GM19438 (cell line): ENCODE results near the gene ITCH.

Source experiments
- ATAC-seq: cut with Tn5 transposase; IDR thresholded peaks from one replicate; pipeline ENCODE4 v1.9.1; 2021; ENCODE audit warnings: low read depth; ENCODE audit not compliant: unreplicated experiment

ITCH gene

DNA sequence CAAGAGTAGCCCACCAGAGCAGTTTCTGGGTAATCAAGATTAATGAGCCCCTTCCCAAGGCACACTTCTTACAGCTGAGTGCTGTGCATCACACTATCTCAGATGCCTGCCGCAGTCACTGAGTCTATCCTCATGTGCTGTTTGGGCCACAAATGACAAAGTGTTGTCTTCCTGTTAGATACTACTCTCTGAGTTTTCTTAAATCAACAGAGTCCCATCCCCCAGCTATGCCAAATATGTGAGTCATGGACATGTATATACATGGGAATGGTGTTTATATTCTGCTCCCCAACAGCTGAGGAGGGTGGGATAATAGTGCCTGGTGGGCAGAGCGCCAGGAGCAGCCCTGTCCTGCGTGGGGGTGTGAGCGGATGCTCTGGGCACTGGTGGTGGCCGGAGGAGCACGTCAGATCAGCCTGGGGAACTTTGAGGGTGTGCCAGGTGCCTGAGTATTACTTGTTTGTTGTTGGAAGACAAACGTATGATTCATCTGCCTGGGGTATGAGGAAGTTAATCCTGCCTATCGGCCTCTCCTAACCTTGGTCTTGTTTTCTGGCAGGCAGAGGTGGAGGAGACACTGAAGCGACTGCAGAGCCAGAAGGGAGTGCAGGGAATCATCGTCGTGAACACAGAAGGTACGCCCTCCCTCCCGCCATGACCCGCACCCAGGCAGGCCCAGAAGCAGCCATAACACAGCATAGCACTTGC, 162.8 kb downstream of the ITCH start:
- ATAC-seq, result no peak

DNA sequence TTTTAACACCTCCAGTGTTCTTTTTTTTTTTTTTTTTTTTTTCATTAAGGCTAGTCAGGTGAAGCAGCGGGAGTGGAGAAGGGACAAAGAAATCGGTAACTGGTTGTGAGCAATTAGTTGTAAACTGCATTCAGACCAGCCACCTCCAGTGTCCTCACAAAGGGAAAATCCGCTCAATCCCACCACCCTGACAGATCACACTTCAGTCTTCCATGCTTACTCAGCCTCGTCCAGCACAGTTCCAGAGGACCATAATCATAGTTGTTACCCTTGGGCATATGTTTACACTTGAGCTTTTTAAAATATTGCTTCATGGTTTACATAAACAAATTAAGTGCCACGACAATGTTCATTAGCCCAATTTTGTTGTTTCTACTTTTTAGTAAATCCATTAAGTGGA, 163.4 kb downstream of the ITCH start:
- ATAC-seq, result no peak

DNA sequence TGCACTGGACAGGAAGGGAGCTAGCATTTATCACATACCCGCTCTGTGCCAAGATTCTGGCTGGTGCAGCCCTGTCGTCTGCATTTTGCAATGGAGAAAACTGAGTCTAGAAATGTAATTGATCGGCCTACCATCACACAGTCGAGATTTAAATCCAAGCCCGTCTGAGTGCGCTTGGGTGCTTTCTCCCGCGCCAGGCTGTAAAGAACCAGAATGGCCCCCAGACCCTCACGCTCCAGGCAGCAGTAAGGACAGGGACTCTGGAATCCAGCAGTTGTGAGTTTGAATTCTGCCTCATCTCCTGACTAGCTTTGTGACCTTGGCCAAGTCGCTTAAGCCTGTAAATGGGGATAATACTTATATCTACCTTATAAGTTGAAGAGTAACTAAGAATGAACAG, 163.9 kb downstream of the ITCH start:
- ATAC-seq, result no peak

DNA sequence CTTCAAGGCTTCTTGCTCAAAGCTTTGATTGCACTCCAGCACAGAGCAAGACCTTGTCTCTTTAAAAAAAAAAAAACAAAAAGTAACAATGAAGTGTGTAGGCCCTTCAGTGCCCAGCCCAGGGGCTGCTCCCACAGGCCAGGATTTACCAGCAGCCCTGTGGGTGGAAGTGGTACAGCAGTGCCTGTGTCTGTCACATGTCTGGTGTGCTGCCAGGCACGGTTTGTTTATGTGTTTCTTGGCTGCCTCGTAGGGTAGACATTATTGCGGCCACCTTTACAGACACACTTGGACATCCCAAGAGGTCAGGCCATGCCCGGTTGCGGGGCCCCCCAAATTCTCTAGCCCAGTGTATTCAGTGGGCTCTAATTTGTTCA, 165.8 kb downstream of the ITCH start:
- no peak for ATAC-seq

DNA sequence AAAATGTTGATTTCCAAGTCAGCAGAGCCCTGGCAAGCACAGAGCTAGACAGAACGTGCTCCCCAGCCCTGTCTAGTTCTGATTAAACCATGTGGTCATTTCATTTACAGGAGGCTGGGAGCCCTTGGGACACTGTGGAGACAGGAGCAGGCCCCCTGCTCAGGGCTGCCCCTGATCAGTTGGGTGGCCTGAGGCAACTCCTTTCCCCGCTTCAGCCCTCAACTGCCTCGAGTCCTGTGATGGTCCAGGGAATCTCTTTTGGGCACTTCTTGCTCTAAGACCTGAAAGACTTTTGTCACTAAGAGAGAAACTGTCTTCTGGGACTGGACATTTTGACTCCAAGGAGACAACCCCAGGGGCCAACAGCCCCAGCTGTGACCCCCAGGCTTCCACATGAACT, 166.7 kb downstream of the ITCH start:
- ATAC-seq, result no peak

DNA sequence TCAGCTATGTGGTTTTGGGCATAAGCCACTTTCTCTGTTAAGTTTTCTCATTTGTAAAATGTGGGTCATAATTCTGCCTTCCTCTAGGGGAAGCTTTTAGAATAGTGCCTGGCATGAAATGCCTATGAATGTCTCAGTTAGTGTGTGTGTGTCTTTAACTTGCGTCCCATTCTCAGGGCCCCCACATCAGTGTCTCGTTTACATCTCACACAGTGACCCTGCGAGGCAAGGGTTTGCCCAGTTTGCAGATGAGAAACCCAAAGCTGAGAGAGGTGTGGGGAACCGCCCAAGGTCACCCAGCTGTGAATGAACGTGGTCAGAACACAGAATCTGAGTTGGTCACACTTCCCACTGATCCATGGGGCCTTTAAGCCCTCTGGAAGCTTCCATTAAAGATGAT, 167.3 kb downstream of the ITCH start:
- no peak for ATAC-seq

DNA sequence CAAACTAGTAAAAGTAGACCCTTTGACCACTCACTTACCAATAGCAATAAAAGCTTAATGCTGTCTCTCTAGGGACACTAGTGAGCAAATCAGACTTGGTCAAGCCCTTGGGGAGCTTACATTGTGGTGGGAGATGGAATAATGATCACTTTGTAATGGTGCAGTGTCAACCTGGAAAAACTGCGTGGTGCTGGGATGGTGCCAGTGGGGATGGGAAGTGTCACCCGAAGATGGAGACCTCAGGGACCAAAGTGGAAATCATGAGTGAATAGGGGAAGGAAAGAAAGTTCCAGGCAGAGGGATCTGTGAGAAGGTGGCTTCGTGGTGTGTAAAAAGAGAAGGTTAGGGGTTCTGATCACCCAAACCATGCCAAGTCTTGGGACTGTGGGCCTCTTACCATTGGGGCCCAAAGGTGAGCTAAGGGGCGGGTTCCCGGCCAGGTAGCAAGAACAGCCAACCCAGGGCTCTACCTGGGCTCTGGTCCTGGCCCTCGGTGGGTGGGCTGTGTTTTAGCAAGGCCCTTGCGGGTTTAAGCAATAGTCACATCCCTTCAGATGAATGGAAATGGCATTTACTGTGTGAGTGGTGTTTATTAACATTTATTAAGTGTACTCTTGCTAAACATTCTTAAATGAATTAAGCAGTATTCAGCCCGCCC, 168.7 kb downstream of the ITCH start:
- ATAC-seq, result no peak

GRCh38 chr20:34532320-34532719, 169.2 kb downstream of the ITCH start:
- no peak for ATAC-seq

DNA sequence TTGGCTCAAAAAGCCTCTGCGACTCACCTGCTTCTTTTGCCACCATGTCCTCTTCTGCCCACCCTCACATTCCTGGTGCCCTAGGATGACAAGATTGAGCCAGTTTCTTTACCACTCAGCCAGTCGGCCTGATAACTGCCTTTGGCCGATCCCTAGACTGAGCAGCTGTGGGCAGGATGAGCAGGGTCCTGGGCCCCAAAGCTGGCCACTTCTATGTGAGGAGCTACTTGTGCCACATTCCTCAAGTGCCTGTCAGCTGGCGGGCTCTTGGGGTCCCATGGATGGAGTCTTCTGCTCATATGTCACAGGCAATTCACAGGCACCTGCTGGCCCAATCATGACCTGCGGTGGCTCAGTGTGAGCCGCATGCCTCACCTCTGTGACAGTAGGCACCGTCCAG, 169.7 kb downstream of the ITCH start:
- ATAC-seq, result no peak

- ATAC-seq, result no peak
Measured at GRCh38 chr20:34534391-34535165, 171.5 kb downstream of the ITCH start.

DNA sequence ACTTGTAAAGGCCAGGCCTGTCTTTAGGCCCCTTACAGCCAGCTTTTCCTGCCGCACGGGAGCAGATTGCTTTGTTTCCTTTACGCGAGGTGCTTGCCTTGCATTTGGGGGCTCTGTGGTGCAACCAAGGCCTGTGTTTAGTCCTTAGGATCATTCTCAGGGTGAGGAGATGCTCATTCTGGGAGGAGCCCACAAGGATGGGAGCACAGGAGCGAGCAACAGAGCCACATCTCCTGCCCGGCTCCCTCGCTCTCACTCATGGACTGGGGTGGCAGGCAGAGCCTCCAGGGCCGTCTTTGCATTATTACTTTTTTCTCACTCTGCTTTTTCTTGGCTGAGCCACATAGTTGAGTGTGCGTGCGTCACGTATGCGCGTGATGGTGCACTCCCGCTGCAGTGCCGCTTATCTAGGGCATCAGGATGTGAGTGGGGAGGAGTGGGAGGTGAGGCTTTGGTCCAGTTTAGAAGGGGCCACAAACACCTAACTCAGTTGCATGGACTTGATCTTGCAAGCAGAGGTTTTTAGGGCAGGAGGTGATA, 172.3 kb downstream of the ITCH start:
- ATAC-seq, result no peak

DNA sequence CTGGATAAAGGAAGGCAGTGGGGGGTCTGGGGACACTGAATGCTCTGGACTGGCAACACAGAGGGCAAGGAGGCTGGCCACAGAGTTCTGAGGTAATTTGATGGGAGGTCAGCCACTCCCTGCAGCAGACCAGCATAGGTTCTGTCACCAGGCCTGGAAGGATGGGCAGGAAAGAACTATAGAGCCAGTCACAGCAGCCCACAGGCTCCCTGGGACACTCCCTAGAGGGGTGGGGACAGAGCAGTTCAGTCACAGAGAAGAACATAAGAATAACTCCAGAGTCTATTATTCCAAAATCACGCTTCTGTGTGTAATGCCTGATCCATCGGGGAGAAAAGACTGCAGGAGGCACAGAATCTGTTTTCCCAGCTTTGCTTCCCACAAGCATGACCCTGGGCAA, 172.8 kb downstream of the ITCH start:
- ATAC-seq, result no peak

GRCh38 chr20:34536798-34537394, 173.8 kb downstream of the ITCH start:
- no peak for ATAC-seq

DNA sequence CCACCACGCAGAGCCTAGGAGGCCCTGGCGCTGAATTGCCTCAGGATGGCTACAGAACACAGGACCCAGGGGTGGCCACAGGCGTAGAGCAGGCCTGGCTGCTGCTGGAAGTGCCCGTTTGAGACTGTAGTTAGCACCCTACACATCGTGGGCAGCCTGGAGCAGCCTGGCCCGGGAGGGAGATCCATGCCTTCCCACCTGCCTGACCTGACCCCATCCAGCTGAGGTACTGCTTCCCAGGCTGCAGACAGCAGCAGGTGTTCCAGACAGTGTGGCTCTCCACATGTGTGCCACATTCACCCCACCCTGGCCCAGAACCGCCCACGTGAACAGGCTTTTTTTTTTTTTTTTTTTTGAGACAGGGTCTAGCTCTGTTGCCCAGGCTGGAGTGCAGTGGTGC, 174.6 kb downstream of the ITCH start:
- ATAC-seq, result no peak

DNA sequence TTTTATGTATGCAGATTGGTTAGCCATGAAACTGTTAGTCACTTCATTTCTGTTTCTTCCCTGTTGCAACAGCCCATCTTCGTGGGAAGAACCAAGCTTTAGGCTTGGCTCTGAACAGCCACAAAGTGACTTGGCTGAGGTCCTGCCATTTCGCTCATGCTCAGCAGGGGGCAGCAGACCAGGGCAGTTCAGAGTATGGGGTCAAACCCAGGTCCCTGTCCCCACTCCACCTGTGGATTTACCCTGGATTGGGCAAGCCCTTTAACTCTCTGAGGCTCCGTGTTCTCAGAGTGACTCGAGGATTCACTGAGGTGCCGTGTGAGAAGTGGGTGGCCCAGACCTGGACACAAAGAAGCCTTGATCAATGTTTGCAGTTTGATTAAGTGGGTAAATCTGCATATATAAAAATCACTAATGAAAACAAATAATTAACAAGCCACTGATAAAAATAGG, 175.6 kb downstream of the ITCH start:
- ATAC-seq, result no peak

- ATAC-seq, result no peak
Measured at GRCh38 chr20:34539756-34540155, 176.7 kb downstream of the ITCH start.

GRCh38 chr20:34540596-34541263, 177.7 kb downstream of the ITCH start:
- no peak for ATAC-seq

DNA sequence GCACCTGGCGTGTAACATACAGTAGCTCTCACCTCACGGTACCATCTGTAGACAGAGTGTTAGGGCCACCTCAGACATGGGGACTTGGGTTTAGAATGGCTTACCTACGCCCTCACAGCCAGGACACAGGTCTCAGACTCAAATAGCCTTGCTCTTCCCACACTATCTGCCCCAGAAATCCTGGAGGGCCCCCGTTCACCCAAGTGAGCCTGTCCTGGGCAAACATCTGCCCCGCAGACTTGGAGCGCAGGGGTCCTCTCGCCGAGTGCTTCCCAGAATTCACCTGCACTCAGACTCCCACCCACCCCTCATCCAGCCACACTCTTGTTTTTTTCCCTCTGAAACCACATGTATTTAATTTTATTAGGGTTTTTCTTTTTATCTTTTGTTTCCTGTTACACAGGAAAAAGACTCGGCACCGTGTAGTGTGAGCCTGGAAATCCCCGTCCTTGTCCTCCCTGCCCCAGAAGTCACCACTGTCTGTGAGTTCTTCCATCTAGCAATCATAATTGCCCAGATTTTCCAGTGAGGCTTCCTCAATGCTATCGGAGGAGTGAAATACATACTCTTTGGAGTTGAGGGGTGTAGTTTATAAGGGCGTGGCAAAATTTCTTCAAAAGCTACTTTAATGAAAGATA, 178.3 kb downstream of the ITCH start:
- ATAC-seq, result no peak

DNA sequence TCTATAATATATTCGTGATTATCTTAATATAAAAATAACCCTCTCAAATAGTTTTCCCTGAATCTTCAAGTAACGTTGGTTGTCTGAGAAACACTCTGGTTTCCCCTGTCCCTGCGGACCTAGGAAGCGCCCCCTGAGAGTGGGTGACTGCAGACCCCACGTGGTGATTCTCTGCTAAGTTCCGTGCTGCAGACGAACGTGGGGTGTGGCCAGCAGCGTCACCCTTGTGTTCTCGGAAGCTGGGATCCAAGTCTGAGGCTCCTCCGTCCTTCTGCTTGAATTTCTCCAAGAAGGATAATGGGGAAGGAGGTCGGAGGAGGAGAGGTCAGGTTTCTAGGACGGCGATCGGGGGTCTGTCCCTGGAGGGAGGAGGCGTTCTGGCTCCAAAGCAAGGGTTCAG, 178.8 kb downstream of the ITCH start:
- ATAC-seq, result no peak

DNA sequence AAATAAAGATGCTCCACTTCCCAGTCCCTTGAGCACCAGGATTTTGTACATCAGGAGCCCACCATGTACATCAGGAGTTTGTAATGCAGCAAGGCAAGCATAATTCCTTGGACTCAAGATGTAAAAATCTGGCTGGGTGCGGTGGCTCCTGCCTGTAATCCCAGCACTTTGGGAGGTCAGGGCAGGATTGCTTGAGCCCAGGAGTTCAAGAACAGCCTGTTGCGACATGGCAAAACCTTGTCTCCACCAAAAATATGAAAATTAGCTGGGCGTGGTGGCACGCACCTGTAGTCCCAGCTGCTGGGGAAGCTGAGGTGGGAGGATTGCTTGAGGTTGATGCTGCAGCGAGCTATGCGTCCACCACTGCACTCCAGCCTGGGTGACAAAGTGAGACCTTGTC, 179.4 kb downstream of the ITCH start:
- ATAC-seq, result no peak
